Measurements from ENCODE around the gene PTK7.
A peak's percentile ranks its signal among the peaks of the same experiment; 100 is the strongest.

DNA sequence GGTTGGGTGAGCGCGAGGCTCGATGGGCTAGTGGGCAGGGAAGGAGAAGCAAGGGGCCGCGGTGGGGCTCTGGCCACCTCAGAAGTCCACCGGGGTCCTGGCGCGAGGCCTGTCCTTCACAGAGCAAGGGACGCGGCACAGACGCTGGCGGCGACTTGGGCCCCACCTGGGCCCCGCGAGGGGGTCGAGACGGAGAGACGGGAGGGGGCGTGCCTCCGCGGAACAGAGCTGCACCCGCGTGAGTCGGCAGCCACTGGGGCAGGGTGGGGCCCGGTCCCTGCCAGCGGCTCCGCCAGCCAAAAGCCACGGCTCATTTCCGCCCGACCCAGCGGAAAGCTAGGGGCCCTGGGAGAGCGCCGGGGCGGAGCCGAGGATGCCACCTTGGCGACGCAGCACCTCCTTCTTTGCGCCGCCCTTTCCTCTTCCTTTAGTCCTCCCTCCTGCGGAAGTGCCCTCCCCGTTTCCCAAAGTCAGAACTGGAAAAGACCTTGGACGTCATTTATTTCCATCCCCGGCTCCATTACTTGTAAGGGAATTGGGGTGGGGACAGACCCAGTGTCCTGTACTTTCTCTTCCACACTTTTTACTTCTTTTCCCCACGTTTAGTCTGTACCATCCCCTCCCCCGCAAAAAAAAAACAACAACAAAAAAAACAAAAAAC is 22.4 kb upstream of the PTK7 start, which contains the start of gene CUL7:
- peak; percentile 74 for TF ChIP-seq SP1 (CRISPR knock-in tag; conservative IDR thresholded peaks at IDR 0.05)
- TF ChIP-seq, protein P1, sequence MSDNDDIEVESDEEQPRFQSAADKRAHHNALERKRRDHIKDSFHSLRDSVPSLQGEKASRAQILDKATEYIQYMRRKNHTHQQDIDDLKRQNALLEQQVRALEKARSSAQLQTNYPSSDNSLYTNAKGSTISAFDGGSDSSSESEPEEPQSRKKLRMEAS (CRISPR knock-in tag; IDR thresholded peaks at IDR 0.05), result peak; percentile 68; the same call in 1 of the 2 replicates
- TF ChIP-seq, protein P2, sequence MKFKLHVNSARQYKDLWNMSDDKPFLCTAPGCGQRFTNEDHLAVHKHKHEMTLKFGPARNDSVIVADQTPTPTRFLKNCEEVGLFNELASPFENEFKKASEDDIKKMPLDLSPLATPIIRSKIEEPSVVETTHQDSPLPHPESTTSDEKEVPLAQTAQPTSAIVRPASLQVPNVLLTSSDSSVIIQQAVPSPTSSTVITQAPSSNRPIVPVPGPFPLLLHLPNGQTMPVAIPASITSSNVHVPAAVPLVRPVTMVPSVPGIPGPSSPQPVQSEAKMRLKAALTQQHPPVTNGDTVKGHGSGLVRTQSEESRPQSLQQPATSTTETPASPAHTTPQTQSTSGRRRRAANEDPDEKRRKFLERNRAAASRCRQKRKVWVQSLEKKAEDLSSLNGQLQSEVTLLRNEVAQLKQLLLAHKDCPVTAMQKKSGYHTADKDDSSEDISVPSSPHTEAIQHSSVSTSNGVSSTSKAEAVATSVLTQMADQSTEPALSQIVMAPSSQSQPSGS (CRISPR knock-in tag; IDR thresholded peaks at IDR 0.05; ENCODE audit: borderline replicate concordance, low read depth), result no peak
- TF ChIP-seq, protein P3, sequence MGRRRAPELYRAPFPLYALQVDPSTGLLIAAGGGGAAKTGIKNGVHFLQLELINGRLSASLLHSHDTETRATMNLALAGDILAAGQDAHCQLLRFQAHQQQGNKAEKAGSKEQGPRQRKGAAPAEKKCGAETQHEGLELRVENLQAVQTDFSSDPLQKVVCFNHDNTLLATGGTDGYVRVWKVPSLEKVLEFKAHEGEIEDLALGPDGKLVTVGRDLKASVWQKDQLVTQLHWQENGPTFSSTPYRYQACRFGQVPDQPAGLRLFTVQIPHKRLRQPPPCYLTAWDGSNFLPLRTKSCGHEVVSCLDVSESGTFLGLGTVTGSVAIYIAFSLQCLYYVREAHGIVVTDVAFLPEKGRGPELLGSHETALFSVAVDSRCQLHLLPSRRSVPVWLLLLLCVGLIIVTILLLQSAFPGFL (CRISPR knock-in tag; IDR thresholded peaks at IDR 0.05; ENCODE audit: borderline replicate concordance), result no peak; the same call in 1 of the 2 replicates

Data from WTC11 (cell line).